ENCODE results near the gene KIF5A.
"Not testable (repeated sequence)": the region's sequence is repeated elsewhere in the genome, so short reads cannot be mapped to it uniquely, and the experiment has no call there.

KIF5A gene

DNA sequence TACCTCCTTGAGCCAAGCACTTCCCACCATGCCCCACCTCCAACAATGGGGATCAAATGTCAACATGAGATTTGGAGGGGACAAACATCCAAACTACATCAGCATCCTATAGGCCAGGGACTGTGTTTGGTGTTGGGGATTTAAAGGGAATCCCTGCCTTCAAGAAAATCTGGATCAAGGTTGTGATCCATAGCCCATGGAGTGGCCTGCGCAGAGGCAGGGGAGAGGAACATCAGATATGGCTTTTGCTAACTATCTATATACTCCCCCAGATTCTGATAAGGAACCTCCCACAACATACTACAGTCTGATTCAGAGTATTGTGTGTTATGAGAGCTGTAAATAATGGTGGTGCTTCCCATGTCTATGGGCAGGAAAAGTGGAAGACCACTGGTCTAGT lies 5.1 kb downstream of the KIF5A start:
- no peak for DNase-seq (ENCODE audit: low read depth in 2 of 2)
- H3K4me3 ChIP-seq (replicated peaks in 1 of 2; ENCODE audit: low read depth in 2 of 2, low read length in 2 of 2) = no peak overlapping the region
- TF ChIP-seq CTCF (IDR thresholded peaks at IDR 0.05; ENCODE audit: low read depth, low read length) = no peak

- H3K4me3 ChIP-seq (replicated peaks in 1 of 2; ENCODE audit: low read depth in 2 of 2, low read length in 2 of 2) = no peak overlapping the region
- no peak for DNase-seq (ENCODE audit: low read depth in 2 of 2)
- no peak for TF ChIP-seq CTCF (IDR thresholded peaks at IDR 0.05; ENCODE audit: low read depth, low read length)
These were observed 9.0 kb downstream of the KIF5A start for GRCh38 chr12:57558864-57559263.

GRCh38 chr12:57560516-57560915 lies 10.7 kb downstream of the KIF5A start:
- no peak for DNase-seq (ENCODE audit: low read depth in 2 of 2)
- H3K4me3 ChIP-seq (replicated peaks in 1 of 2; ENCODE audit: low read depth in 2 of 2, low read length in 2 of 2) = no peak overlapping the region
- TF ChIP-seq CTCF (IDR thresholded peaks at IDR 0.05; ENCODE audit: low read depth, low read length) = no peak

DNA sequence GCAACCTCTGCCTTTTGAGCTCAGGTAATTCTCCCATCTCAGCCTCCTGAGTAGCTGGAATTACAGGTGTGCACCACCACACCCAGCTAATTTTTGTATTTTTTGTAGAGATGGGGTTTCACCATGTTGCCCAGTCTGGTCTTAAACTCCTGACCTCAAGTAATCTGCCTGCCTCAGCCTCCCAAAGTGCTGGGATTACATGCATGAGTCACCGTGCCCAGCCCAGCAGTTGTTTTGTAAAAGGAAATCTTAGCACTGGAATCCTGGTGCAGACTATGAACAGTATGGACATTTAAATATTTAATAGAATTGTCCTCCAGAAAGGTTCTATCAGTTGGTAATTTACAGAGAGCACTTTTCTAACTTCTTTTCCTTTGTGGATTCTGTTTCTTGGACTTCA lies 11.3 kb downstream of the KIF5A start:
- not testable (repeated sequence) for H3K4me3 ChIP-seq (replicated peaks in 1 of 2; ENCODE audit: low read depth in 2 of 2, low read length in 2 of 2)
- peak; percentile 18 to 19 for DNase-seq (ENCODE audit: low read depth in 2 of 2)

DNA sequence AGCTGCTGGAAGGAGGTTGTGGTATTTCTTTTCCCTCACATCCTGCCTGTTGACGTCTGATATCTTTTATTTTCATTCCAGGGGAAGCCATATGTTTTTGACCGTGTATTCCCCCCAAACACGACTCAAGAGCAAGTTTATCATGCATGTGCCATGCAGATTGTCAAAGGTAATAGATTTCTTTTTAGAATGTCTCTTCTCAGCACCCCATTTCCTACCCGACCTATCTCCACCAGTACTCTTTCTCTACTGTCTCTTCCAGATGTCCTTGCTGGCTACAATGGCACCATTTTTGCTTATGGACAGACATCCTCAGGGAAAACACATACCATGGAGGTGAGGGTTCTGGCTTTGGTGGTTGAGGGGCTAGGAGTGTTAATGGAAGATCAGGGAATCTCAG lies 13.5 kb downstream of the KIF5A start:
- TF ChIP-seq CTCF (IDR thresholded peaks at IDR 0.05; ENCODE audit: low read depth, low read length) = no peak
- no peak overlapping the region for H3K4me3 ChIP-seq (replicated peaks in 1 of 2; ENCODE audit: low read depth in 2 of 2, low read length in 2 of 2)
- no peak for DNase-seq (ENCODE audit: low read depth in 2 of 2)

GRCh38 chr12:57564178-57564740 lies 14.4 kb downstream of the KIF5A start:
- TF ChIP-seq CTCF (IDR thresholded peaks at IDR 0.05; ENCODE audit: low read depth, low read length) = no peak
- DNase-seq (ENCODE audit: low read depth in 2 of 2) = no peak
- H3K4me3 ChIP-seq (replicated peaks in 1 of 2; ENCODE audit: low read depth in 2 of 2, low read length in 2 of 2) = no peak overlapping the region

- no peak for TF ChIP-seq CTCF (IDR thresholded peaks at IDR 0.05; ENCODE audit: low read depth, low read length)
- H3K4me3 ChIP-seq (replicated peaks in 1 of 2; ENCODE audit: low read depth in 2 of 2, low read length in 2 of 2) = no peak overlapping the region
- no peak for DNase-seq (ENCODE audit: low read depth in 2 of 2)
These were observed 19.0 kb downstream of the KIF5A start for GRCh38 chr12:57568838-57569237.

Measured in cardiac fibroblast (primary cell).